ENCODE results near the gene RPL7L1.
"Not testable (repeated sequence)": the region's sequence is repeated elsewhere in the genome, so short reads cannot be mapped to it uniquely, and the experiment has no call there.

Gene RPL7L1

GRCh38 chr6:42894041-42894828 lies 14.8 kb downstream of the RPL7L1 start:
- DNase-seq, result not testable (repeated sequence)

DNA sequence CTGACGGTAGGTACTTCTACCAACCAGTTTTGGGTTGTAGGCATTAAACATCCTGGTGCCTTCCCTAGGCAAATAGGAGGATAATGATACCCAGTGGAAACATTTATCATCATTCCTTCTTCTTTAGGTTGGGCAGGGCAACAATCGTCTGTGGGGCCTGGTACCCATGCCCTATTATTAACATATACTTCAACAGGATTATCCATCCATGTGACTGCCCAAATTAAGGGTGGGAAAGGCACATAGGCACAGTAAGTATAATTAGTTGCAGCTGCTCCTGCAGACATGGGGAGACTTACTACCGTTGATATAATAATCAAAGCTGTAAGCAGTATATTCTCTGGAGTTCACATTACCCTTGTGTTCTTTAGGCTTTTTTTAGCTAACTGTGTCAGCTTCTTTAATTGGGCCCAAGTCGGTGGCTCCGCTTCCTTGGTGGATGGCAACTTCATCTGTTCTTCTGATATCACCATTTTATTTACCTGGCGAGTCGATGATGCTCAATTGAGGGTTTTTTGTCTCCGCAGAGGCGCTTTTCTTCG lies 16.8 kb downstream of the RPL7L1 start:
- DNase-seq, result no peak

GRCh38 chr6:42898891-42899361 lies 19.5 kb downstream of the RPL7L1 start:
- peak; percentile 72 for DNase-seq

DNA sequence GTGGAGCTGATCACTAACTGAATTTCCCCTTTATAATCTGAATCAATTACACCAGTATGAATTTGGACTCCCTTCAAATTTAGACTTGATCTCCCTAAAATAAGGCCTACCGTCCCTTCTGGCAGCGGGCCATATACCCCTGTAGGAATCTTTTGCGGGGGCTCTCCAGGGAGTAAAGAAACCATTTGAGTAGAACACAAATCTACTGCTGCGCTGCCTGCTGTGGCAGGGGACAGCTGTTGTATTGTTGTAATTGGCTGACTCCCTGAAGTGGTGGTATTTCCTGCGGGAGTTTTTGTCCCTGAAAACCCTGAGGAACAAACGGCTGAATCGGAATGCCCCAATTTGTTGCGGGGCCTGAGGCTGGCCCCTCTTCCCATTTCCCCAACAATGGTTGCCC lies 20.5 kb downstream of the RPL7L1 start:
- DNase-seq, result no peak

- DNase-seq, result peak; percentile 84
Observed at GRCh38 chr6:42901538-42901957, 22.1 kb downstream of the RPL7L1 start.

GRCh38 chr6:42902429-42903263 lies 23.2 kb downstream of the RPL7L1 start:
- DNase-seq, result not testable (repeated sequence)

DNA sequence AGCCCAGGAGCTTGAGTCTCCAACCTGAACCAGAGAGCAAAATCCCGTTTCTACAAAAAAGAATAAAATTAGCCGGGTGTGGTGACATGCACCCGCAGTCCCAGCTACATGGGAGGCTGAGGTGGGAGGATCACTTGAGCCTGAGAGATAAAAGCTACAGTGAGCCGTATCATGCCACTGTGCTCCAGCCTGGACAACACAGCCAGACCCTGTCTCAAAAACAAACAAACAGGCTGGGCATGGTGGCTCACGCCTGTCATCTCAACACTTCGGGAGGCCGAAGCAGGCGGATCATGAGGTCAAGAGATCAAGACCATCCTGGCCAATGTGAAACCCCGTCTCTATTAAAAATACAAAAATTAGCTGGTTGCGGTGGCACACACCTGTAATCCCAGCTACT lies 25.1 kb downstream of the RPL7L1 start:
- no peak for DNase-seq

DNA sequence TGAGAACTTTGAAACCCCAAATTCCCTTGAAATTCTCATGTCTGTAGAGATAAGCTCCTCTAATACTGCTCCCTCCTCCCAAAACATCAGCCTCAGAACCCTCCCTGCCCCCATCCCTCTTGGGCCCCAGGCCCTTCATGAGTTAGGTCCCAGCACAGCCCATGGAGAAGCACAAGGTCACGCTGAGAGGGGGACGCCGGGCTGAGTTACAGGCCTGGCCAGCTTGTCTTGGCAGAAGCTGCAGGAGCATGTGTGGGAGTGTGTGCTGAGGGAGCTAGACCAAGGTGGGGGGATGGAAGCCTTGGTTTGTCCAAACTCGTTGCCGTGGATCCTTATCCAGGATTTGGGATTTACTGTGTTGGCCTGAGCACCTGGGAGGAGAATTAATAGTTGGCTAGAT lies 27.9 kb downstream of the RPL7L1 start:
- no peak for DNase-seq

DNA sequence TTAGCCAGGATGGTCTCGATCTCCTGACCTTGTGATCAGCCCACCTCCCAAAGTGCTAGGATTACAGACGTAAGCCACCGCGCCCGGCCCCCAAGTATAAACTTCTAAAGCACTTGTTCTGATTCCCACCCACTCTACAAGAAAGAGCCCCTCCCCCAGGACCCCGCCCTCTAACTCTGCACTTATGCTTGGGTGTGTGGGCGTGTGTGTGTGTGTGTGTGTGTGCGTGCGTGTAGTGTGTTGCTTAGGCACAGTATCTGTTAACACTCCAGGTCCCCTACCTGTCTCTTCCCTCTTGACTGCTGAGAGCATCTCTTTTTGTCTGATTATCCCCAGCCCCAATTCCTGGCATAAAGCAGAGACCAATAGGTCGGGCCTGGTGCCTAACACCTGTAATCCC lies 30.4 kb downstream of the RPL7L1 start:
- DNase-seq, result no peak

GRCh38 chr6:42911171-42912021 lies 32.0 kb downstream of the RPL7L1 start:
- DNase-seq, result no peak

DNA sequence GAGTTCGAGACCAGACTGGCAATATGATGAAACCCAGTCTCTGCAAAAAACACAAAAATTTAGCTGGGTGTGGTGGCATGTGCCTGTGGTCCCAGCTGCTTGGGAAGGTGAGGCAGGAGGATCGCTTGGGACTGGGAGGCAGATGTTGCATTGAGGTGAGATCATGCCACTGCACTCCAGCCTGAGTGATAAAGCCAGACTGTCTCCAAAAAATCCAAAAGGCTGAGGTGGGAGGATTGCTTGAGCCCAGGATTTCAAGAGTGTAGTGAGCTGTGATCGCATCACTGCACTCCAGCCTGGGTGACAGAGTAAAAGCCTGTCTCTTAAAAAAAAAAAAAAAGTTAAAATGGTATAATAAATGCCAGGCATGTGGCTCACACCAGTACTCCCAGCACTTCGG lies 35.1 kb downstream of the RPL7L1 start:
- no peak for DNase-seq

GRCh38 chr6:42915732-42916131 lies 36.3 kb downstream of the RPL7L1 start, which contains the start of gene PTCRA:
Gene PTCRA, plus strand, starts transcription at chr6:42916053. Its CDS starts 17 bp downstream, at chr6:42916070.
- peak; percentile 13 for DNase-seq

DNA sequence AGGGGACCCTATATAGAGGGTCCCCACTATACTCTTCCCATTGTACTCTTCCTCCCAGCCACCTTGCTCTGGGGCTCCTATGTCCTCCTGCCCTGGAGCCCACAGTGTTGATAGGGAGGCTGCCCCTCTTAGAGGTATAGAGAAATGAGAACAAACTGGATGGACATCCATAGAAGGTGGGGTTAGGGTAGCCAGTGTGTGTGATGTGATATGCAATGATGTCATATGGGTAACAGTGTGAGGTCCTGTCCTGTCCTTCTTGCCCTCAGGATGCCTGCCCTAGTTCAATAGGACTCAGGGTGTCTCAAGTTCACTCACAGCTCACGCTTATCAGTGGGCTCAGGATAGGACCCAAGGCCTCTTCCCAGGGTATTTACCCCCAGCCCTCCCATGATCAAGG lies 36.9 kb downstream of the RPL7L1 start:
- DNase-seq, result no peak

- DNase-seq, result no peak
Observed at GRCh38 chr6:42921801-42922200, 42.4 kb downstream of the RPL7L1 start.

DNA sequence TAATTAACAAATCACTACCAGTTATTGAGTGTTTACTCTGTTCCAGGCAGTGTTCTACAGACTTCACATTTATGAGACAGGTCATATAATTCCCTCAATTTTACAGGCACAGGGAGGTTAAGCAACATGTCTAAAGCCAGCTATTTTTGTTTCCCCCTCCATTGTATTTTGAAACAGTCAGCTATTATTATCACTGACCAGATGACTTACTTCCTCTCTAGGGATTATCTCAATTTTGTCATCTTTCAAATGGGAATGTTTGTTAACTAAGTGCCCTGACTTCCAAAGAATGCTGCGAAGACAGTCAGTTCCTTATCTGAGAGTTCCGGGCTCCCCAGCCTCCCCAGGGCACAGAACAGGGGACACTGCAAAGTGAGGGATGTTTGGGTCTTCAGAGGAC lies 44.2 kb downstream of the RPL7L1 start:
- no peak for DNase-seq

- no peak for DNase-seq
Observed at GRCh38 chr6:42925248-42925857, 45.9 kb downstream of the RPL7L1 start.

DNA sequence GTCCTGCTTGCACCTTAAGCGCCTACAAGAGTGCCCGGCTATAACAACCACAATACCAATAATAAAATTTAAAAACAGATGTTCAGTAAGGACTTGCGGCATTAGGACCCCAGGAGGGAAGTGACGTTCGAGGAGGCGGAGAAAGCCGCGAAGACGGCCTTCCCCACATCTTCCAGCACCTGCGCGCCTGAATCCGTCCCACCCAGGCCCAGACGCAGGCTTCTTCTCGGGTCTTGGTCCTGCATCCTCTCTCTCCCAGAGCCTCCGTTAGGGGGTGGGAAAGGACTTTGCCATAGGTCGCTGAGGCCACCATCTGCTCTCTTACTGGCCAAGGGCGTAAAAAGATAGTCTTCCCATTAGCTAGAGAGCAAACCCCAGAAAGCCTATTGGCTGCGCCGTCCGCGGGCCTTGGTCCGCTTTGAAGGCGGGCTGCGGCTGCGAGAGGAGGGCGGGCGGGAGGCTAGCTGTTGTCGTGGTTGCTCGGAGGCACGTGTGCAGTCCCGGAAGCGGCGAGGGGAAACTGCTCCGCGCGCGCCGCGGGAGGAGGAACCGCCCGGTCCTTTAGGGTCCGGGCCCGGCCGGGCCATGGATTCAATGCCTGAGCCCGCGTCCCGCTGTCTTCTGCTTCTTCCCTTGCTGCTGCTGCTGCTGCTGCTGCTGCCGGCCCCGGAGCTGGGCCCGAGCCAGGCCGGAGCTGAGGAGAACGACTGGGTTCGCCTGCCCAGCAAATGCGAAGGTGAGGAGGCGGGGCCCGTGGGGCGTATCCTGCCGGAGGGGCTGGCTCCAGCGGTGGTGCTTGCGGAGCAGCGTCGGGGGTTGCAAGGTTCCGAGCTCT lies 49.8 kb downstream of the RPL7L1 start, which contains the start of gene CNPY3:
TSS of gene CNPY3 (plus strand) at position 495 of the 835 bp plus-strand sequence. CDS start at position 586, 91 bp downstream.
- DNase-seq, result peak; percentile 94

DNA sequence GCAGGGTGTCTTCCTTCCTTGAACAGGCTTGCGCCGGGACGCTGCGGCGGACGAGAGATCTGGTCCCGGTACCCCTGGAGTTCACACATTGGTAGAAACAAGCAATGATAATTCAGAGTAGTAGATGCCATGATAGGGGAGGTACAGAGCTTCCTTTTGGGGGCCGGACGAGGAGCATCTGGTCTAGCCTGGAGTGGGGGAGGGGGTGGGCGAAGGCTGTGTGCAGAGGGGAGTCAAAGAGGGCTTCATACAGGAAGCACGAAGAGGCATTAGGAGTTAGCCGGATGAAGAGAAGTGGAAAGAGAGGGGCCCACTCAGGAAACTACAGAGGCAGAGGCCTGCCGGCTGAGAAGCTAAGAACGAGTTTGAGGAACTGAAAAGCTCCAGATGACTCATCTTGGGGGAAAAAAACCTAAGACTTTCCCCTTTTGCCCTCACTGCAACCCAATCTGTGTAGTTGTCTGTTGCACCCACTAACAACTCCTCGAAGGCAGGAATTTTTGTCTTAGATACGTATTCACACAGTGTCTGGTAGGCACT lies 50.5 kb downstream of the RPL7L1 start:
- DNase-seq, result peak; percentile 87

- DNase-seq, result no peak
Observed at GRCh38 chr6:42932412-42932811, 53.0 kb downstream of the RPL7L1 start.

DNA sequence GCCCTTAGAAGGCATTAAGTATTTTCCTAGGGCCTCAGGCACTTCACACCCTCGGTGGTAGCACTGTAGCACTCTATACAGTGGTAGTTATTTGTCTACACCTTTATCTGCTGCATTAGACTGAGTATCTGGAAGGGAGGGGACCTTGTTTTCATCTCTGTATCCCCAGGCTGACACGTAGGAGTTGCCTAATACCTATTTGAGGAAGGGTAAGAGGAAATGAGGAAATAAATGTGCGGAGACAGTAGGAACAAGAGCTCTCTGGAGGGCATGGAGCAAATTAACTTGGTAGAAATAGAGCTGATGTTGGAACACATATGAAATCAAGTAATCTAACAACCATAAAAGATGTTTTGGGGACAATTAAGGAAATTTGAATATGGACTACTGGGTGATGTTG lies 53.8 kb downstream of the RPL7L1 start:
- no peak for DNase-seq

GRCh38 chr6:42935322-42935721 lies 55.9 kb downstream of the RPL7L1 start:
- DNase-seq, result no peak

Data from RPMI8226 (cell line).